ENCODE measurements around the gene ULBP2. TPM values are rescaled to one million over a fixed set of nuclear protein-coding genes. Genes with fewer than 3 reads are reported as not detected.

ULBP2 gene, protein sequence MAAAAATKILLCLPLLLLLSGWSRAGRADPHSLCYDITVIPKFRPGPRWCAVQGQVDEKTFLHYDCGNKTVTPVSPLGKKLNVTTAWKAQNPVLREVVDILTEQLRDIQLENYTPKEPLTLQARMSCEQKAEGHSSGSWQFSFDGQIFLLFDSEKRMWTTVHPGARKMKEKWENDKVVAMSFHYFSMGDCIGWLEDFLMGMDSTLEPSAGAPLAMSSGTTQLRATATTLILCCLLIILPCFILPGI
- total RNA-seq = 1 to 10 TPM; 1.8 to 1.9 TPM
- 0.24 TPM for polyA plus RNA-seq (2013, experiment 1 of 2)
- 0.42 TPM for polyA plus RNA-seq (2013, experiment 2 of 2)
- total RNA-seq = 0 to 22.8 (median 0.54) reads per million in 172 experiments

DNA sequence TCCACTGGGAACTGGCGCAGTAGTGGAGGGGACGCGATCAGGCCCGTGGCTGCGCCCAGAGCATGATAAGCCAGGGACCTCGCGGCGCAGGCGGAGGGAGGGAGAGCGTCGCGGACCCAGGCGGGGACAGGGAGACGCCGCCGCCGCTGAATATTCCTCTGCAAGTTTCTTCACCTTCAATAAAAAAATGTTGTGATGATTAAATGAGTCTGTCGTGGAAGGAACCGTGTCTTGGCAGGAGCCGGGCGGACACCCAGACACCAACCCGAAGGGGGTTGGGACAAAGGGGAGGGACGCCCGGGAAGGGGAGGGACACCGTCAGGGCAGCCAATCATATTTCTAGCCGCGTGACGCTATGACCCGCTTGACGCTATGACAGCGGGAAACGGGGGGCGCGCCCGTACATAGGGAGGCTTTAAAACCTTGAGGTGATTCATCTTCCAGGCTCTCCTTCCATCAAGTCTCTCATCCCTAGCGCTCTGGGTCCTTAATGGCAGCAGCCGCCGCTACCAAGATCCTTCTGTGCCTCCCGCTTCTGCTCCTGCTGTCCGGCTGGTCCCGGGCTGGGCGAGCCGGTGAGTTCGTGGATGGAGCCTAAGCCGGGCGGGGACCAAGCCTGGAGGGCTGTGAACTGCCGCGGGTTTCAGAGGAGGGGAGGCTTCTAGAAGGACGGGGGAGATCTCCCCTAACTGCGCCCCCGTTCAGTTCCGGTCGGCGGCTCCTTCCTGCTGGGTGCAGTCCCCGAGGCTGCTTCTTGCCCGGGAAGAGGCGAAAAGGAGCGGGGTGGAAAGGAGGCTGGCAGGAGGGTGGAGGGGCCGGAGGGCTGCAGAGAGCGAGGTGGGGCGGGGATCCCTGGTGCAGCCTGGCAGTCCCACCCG, at the start of gene ULBP2:
TSS of gene ULBP2 (plus strand) at position 432 of the 878 bp plus-strand sequence. CDS start at position 491, 59 bp downstream.
- Mint-ChIP-seq H3K27me3 (peaks cover 60% of the 10 kb centered on the region), H3K27ac (peak within 1 kb of the TSS; percentile 78), H3K4me3 (peak within 1 kb of the TSS; percentile 88), H3K9me3 (no peaks in the 10 kb centered on the region), H3K4me1 (ENCODE audit: low read depth) (peaks cover 33% of the 10 kb centered on the region), H3K36me3 (ENCODE audit: low read depth) (no peaks in the 10 kb centered on the region)
- H3K27ac ChIP-seq (ENCODE audit: low read depth in 1 of 2, low read length in 2 of 2) = no peak within 1 kb of the TSS
- TF ChIP-seq, protein P1, sequence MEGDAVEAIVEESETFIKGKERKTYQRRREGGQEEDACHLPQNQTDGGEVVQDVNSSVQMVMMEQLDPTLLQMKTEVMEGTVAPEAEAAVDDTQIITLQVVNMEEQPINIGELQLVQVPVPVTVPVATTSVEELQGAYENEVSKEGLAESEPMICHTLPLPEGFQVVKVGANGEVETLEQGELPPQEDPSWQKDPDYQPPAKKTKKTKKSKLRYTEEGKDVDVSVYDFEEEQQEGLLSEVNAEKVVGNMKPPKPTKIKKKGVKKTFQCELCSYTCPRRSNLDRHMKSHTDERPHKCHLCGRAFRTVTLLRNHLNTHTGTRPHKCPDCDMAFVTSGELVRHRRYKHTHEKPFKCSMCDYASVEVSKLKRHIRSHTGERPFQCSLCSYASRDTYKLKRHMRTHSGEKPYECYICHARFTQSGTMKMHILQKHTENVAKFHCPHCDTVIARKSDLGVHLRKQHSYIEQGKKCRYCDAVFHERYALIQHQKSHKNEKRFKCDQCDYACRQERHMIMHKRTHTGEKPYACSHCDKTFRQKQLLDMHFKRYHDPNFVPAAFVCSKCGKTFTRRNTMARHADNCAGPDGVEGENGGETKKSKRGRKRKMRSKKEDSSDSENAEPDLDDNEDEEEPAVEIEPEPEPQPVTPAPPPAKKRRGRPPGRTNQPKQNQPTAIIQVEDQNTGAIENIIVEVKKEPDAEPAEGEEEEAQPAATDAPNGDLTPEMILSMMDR (IDR thresholded peaks at IDR 0.05) = no peak
- ChIA-PET CTCF (no interaction called here), POLR2A (no interaction called here)
- peaks cover 0 to 14% of the 10 kb centered on the region in 2 experiments for H3K9me3 ChIP-seq (ENCODE audit: control insufficient read depth in 1 of 2, insufficient read depth in 1 of 2, low read length in 2 of 2)
- intact Hi-C loops (cut with DNase I, micrococcal nuclease) = no loop called here
- peak; percentile 88 for ATAC-seq (ENCODE audit: poor library complexity)
- H3K4me3 ChIP-seq (ENCODE audit: low read length) = peak within 1 kb of the TSS; percentile 89
- H3K36me3 ChIP-seq (ENCODE audit: insufficient read depth, low read length) = no peaks in the 10 kb centered on the region
- peak; percentile 75 to 97 (median 85) for DNase-seq
- H3K4me1 ChIP-seq (ENCODE audit: insufficient read depth, low read length) = peaks cover 45% of the 10 kb centered on the region
- H3K27me3 ChIP-seq (ENCODE audit: control insufficient read depth in 1 of 2, insufficient read depth in 2 of 2, low read length in 2 of 2) = peaks cover 37 to 41% of the 10 kb centered on the region in 2 experiments

DNA sequence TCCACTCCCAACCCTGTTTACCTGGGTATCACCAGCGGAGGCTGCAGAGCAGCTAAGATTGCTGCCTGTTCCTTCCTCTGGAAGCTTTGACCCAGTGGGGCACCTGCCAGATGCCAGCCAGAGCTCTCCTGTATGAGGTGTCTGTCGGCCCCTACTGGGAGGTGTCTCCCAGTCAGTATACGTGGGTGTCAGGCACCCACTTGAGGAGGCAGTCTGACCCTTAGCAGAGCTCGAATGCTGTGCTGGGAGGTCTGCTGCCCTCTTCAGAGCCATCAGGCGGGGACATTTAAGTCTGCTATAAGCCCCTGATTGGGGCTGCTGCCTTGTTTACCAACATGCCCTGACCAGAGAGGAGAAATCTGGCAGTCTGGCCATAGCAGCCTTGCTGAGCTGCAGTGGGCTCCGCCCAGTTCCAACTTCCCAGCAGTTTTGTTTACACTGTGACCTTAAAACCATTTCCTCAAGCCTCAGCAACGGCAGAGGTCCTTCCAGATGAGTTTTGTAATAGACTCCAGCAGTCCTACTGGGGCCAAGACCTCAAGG, 46.7 kb upstream of the ULBP2 start:
- ChIA-PET POLR2A (no interaction called here), CTCF (interaction anchor here (1.3 kb wide), 1 partner anchor 15 kb away, joined by 3 read pairs; no protein-coding TSS in a partner anchor)
- Mint-ChIP-seq H3K4me1 (ENCODE audit: low read depth) (peaks cover 10% of the 10 kb centered on the region), H3K4me3 (no peak overlapping the region), H3K27ac (no peak overlapping the region), H3K9me3 (no peaks in the 10 kb centered on the region), H3K27me3 (no peaks in the 10 kb centered on the region), H3K36me3 (ENCODE audit: low read depth) (no peaks in the 10 kb centered on the region)
- H3K27ac ChIP-seq (ENCODE audit: low read depth in 1 of 2, low read length in 2 of 2) = no peak overlapping the region
- TF ChIP-seq, protein P1 (IDR thresholded peaks at IDR 0.05) = no peak
- intact Hi-C loops (cut with DNase I, micrococcal nuclease) = no loop called here
- ATAC-seq (ENCODE audit: poor library complexity) (no peak), DNase-seq (no peak)
- H3K9me3 ChIP-seq (ENCODE audit: control insufficient read depth in 1 of 2, insufficient read depth in 1 of 2, low read length in 2 of 2) = no peaks in the 10 kb centered on the region
- H3K4me1 ChIP-seq (ENCODE audit: insufficient read depth, low read length) = peaks cover 20% of the 10 kb centered on the region
- no peak overlapping the region for H3K4me3 ChIP-seq (ENCODE audit: low read length)
- H3K36me3 ChIP-seq (ENCODE audit: insufficient read depth, low read length) = no peaks in the 10 kb centered on the region
- H3K27me3 ChIP-seq (ENCODE audit: control insufficient read depth in 1 of 2, insufficient read depth in 2 of 2, low read length in 2 of 2) = no peaks in the 10 kb centered on the region

DNA sequence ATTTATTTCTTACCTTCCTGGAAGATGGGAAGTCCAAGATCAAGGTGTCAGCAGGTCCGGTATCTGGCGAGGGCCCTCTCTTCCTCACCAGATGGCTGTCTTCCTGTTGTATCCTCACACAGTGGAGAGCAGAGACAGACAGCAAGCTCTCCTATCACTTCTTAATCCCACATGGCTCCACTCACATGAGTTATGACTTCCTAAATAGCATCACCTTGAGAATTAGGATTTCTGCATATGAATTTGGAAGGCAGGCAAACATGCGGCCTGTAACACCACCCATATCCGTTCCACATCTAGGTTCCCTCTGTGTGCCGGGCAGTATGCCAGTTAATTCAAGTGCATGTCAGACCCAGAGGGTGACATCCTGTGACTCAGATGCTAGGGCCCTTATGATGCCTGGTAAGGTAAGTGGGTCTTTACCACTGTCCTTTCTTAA, 46.0 kb upstream of the ULBP2 start:
- ChIA-PET POLR2A (no interaction called here), CTCF (interaction anchor here (1.3 kb wide), 1 partner anchor 15 kb away, joined by 3 read pairs; no protein-coding TSS in a partner anchor)
- DNase-seq = peak in 13 of 14 experiments; percentile 10 to 67 (median 48)
- H3K36me3 Mint-ChIP-seq (ENCODE audit: low read depth) = no peaks in the 10 kb centered on the region
- H3K36me3 ChIP-seq (ENCODE audit: insufficient read depth, low read length) = no peaks in the 10 kb centered on the region
- no peaks in the 10 kb centered on the region for H3K9me3 Mint-ChIP-seq
- peaks cover 10% of the 10 kb centered on the region for H3K4me1 Mint-ChIP-seq (ENCODE audit: low read depth)
- H3K27ac ChIP-seq (ENCODE audit: low read depth in 1 of 2, low read length in 2 of 2) = no peak overlapping the region
- H3K9me3 ChIP-seq (ENCODE audit: control insufficient read depth in 1 of 2, insufficient read depth in 1 of 2, low read length in 2 of 2) = no peaks in the 10 kb centered on the region
- no peaks in the 10 kb centered on the region for H3K27me3 ChIP-seq (ENCODE audit: control insufficient read depth in 1 of 2, insufficient read depth in 2 of 2, low read length in 2 of 2)
- no peak overlapping the region for H3K4me3 Mint-ChIP-seq
- ATAC-seq (ENCODE audit: poor library complexity) = peak; percentile 96
- TF ChIP-seq, protein P1 (IDR thresholded peaks at IDR 0.05) = no peak
- no peak overlapping the region for H3K27ac Mint-ChIP-seq
- peaks cover 20% of the 10 kb centered on the region for H3K4me1 ChIP-seq (ENCODE audit: insufficient read depth, low read length)
- H3K27me3 Mint-ChIP-seq = no peaks in the 10 kb centered on the region
- no peak overlapping the region for H3K4me3 ChIP-seq (ENCODE audit: low read length)
- intact Hi-C loops (cut with DNase I, micrococcal nuclease) = no loop called here

Measured in CD4-positive, alpha-beta T cell (primary cell).